ENCODE measurements around the gene ZNF761.
"Not testable (repeated sequence)": the region's sequence is repeated elsewhere in the genome, so short reads cannot be mapped to it uniquely, and the experiment has no call there.

ZNF761 gene

GRCh38 chr19:53461866-53462265 is 30.1 kb downstream of the ZNF761 start:
- no peak for FAIRE-seq

- FAIRE-seq = no peak
Observed at GRCh38 chr19:53462861-53463260, 31.1 kb downstream of the ZNF761 start.

- no peak for FAIRE-seq
Observed at GRCh38 chr19:53463263-53463662, 31.5 kb downstream of the ZNF761 start.

GRCh38 chr19:53466726-53467484 is 35.1 kb downstream of the ZNF761 start:
- FAIRE-seq = no peak

- no peak for FAIRE-seq
Observed at GRCh38 chr19:53467485-53468262, 35.9 kb downstream of the ZNF761 start, which contains the start of gene ZNF813. ZNF813 (plus strand) TSS chr19:53467733; CDS start chr19:53483823, 16,090 bp downstream.

- not testable (repeated sequence) for FAIRE-seq
Observed at GRCh38 chr19:53468628-53469027, 36.8 kb downstream of the ZNF761 start.

- FAIRE-seq = no peak
Observed at GRCh38 chr19:53471916-53472315, 40.1 kb downstream of the ZNF761 start.

GRCh38 chr19:53474832-53475231 is 43.0 kb downstream of the ZNF761 start:
- not testable (repeated sequence) for FAIRE-seq

- FAIRE-seq = not testable (repeated sequence)
Observed at GRCh38 chr19:53475470-53475869, 43.7 kb downstream of the ZNF761 start.

- FAIRE-seq = not testable (repeated sequence)
Observed at GRCh38 chr19:53483751-53484150, 52.0 kb downstream of the ZNF761 start.

GRCh38 chr19:53485046-53486004 is 53.5 kb downstream of the ZNF761 start:
- peak; percentile 23 for FAIRE-seq

- FAIRE-seq = no peak
Observed at GRCh38 chr19:53492153-53492552, 60.4 kb downstream of the ZNF761 start.

- not testable (repeated sequence) for FAIRE-seq
Observed at GRCh38 chr19:53497311-53498023, 65.7 kb downstream of the ZNF761 start.

- not testable (repeated sequence) for FAIRE-seq
Observed at GRCh38 chr19:53498024-53498395, 66.2 kb downstream of the ZNF761 start.

GRCh38 chr19:53503151-53503550 is 71.4 kb downstream of the ZNF761 start:
- FAIRE-seq = not testable (repeated sequence)

GRCh38 chr19:53503671-53504364 is 72.0 kb downstream of the ZNF761 start:
- not testable (repeated sequence) for FAIRE-seq

GRCh38 chr19:53504365-53504703 is 72.5 kb downstream of the ZNF761 start:
- FAIRE-seq = not testable (repeated sequence)

- FAIRE-seq = no peak
Observed at GRCh38 chr19:53504885-53505284, 73.1 kb downstream of the ZNF761 start.

GRCh38 chr19:53506728-53507127 is 74.9 kb downstream of the ZNF761 start:
- no peak for FAIRE-seq

Measured in A204.1 (cell line).